Endodermal cell (in vitro differentiated cells): ENCODE results near the gene SON. TPM values are rescaled to one million over a fixed set of nuclear protein-coding genes. Genes with fewer than 3 reads are reported as not detected.
"Not testable (repeated sequence)": the region's sequence is repeated elsewhere in the genome, so short reads cannot be mapped to it uniquely, and the experiment has no call there.

ENCODE experiments used
- DNase-seq: peaks from one replicate; pipeline ENCODE4 v3.0.0-alpha.2; 2017
- H3K27ac ChIP-seq: 2 replicates; pipeline ENCODE4 v1.5.1; 2013; ENCODE audit warnings: mild to moderate bottlenecking, low read depth, low read length, moderate library complexity
- H3K27me3 ChIP-seq: 2 replicates; pipeline ENCODE4 v1.6.1; 2013; ENCODE audit warnings: mild to moderate bottlenecking, low read length, moderate library complexity; ENCODE audit not compliant: insufficient read depth, control insufficient read depth, poor library complexity, severe bottlenecking
- H3K36me3 ChIP-seq: 2 replicates; pipeline ENCODE4 v1.7.0; 2013; ENCODE audit warnings: mild to moderate bottlenecking, low read length, moderate library complexity; ENCODE audit not compliant: control insufficient read depth, insufficient read depth
- H3K4me1 ChIP-seq: one replicate; pipeline ENCODE4 v1.7.0; 2013; ENCODE audit warnings: low read length; ENCODE audit not compliant: control insufficient read depth, insufficient read depth
- H3K4me3 ChIP-seq: 2 replicates; pipeline ENCODE4 v1.5.1; 2013; ENCODE audit warnings: mild to moderate bottlenecking, low read length, moderate library complexity
- H3K9ac ChIP-seq: 2 replicates; pipeline ENCODE4 v1.6.1; 2013; ENCODE audit warnings: mild to moderate bottlenecking, low read length, moderate library complexity; ENCODE audit not compliant: poor library complexity, severe bottlenecking; ENCODE audit errors: extremely low read depth
- H3K9me3 ChIP-seq: 2 replicates; pipeline ENCODE4 v1.6.1; 2013; ENCODE audit warnings: mild to moderate bottlenecking, low read length, moderate library complexity; ENCODE audit not compliant: control insufficient read depth
- H3K27ac Mint-ChIP-seq: 2 replicates; pipeline ENCODE4 v1.8.0; 2020; ENCODE audit warnings: mixed read lengths
- H3K27me3 Mint-ChIP-seq: 2 replicates; pipeline ENCODE4 v1.8.0; 2021; ENCODE audit warnings: mild to moderate bottlenecking, mixed read lengths; ENCODE audit not compliant: insufficient read depth
- H3K36me3 Mint-ChIP-seq: 2 replicates; pipeline ENCODE4 v1.8.0; 2020; ENCODE audit warnings: low read depth, mixed read lengths
- H3K4me1 Mint-ChIP-seq: 2 replicates; pipeline ENCODE4 v1.8.0; 2020; ENCODE audit warnings: mixed read lengths
- H3K4me3 Mint-ChIP-seq: 2 replicates; pipeline ENCODE4 v1.8.0; 2020; ENCODE audit warnings: mild to moderate bottlenecking, moderate library complexity, mixed read lengths
- H3K9me3 Mint-ChIP-seq: 2 replicates; pipeline ENCODE4 v1.8.0; 2020; ENCODE audit warnings: mild to moderate bottlenecking, mixed read lengths
- CTCF ChIP-seq: fragments of 200-600 bp; sonication (generic); conservative IDR thresholded peaks from 2 replicates; pipeline ENCODE4 v1.5.0; 2021; ENCODE audit warnings: antibody characterized with exemption, mild to moderate bottlenecking
- whole genome bisulfite sequencing, 2 experiments: methylation state at CpG; one replicate each; pipeline versions ENCODE4 v1.1.5 to v1.1.7; 2013; ENCODE audit warnings: missing lambda C conversion rate in 2 of 2, mixed read lengths in 1 of 2; ENCODE audit not compliant: insufficient coverage in 1 of 2, insufficient read length in 1 of 2; 5-methylcytosine and 5-hydroxymethylcytosine counted together
- total RNA-seq, 2 donors: library from RNA; stranded (reverse); fragmentation: NEBNext Ultra II Directional in 1 of 2; extraction: Animal tissue kit (Norgen Biotek cat#: 25700) in 1 of 2; gene quantifications; 2 replicates in 1 of 2; 3 replicates in 1 of 2; pipeline ENCODE4 v1.2.1, GENCODE V29; 2021

SON gene
- total RNA-seq, 2 donors from 2014 or later: 283 to 337 TPM

DNA sequence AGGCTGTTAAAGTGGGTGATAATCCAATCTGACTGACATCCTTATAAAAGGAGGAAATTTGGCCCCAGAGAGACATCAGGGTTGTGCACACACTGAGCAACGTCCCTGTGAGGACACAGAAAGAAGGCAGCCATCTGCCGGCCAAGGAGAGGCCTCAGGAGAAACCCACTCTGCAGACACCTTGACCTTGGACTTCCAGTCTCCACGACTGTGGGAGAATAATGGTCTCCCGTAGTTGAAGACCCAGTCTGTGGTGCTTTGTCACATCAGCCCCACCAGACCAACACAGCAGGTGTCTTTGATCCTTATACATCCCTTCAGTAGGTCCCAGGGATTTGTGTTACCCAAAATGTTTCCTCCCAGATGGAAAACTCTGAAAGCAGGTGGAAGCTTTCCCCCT, 47.1 kb upstream of the SON start:
- no peaks in the 10 kb centered on the region for H3K36me3 ChIP-seq
- Mint-ChIP-seq H3K9me3 (peaks cover 2% of the 10 kb centered on the region), H3K36me3 (no peaks in the 10 kb centered on the region), H3K4me3 (no peak overlapping the region), H3K4me1 (peaks cover 5% of the 10 kb centered on the region), H3K27me3 (peaks cover 6% of the 10 kb centered on the region), H3K27ac (no peak overlapping the region)
- no peaks in the 10 kb centered on the region for H3K4me1 ChIP-seq
- H3K27ac ChIP-seq: no peak overlapping the region
- H3K9me3 ChIP-seq: no peaks in the 10 kb centered on the region
- no peak for TF ChIP-seq CTCF
- H3K4me3 ChIP-seq: no peak overlapping the region
- peaks cover 6% of the 10 kb centered on the region for H3K27me3 ChIP-seq
- WGBS, 2 experiments: 77 to 89% methylated on average over 2 to 4 of the region's 4 CpGs
- H3K9ac ChIP-seq: no peak overlapping the region
- no peak for DNase-seq

DNA sequence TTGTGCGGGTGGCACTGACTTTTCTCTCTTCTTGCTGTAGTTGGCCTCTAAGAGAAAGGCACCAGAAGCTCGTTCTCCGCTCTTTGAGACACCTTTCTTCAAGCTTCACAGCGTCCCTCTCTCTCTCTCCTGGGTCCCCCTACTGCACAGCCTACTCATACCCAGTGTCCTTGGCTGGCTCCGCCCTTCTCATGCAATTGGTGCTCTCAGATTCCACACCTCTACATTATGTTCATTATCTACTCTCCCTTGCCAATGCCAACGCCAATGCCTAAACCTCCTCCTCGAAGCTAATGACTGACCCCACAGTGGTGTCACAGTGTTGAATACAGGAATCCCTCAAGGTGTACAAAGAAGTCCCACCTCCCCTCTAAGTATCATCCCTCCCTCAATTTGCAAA, 46.5 kb upstream of the SON start:
- H3K4me3 Mint-ChIP-seq: no peak overlapping the region

DNA sequence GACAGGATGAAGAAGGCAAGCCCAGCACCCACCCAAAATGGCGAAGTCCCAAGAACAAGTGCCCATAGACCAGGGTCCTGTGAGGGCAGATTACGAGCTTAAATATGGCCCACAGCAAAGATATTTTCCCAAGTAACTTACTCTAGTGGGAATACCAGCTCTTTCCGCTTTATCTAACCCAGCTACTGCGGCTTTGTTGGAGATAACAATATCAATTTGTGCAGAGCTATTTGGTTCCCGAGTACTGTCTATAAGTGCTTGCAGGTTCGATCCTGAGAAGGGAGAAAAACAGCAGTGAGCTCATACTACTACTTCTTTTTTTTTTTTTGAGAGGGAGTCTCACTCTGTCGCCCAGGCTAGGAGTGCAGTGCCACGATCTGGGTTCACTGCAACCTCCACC, 37.0 kb upstream of the SON start:
- Mint-ChIP-seq H3K9me3 (peaks cover 4% of the 10 kb centered on the region), H3K27me3 (no peaks in the 10 kb centered on the region), H3K27ac (no peak overlapping the region), H3K36me3 (peaks cover 75% of the 10 kb centered on the region), H3K4me3 (no peak overlapping the region), H3K4me1 (no peaks in the 10 kb centered on the region)
- no peaks in the 10 kb centered on the region for H3K4me1 ChIP-seq
- H3K27ac ChIP-seq: no peak overlapping the region
- peaks cover 7% of the 10 kb centered on the region for H3K9me3 ChIP-seq
- 96% methylated on average over 8 of the region's 8 CpGs for WGBS, 2 experiments
- H3K4me3 ChIP-seq: no peak overlapping the region
- H3K9ac ChIP-seq: no peak overlapping the region
- no peaks in the 10 kb centered on the region for H3K27me3 ChIP-seq
- TF ChIP-seq CTCF: no peak
- peaks cover 70% of the 10 kb centered on the region for H3K36me3 ChIP-seq
- DNase-seq: no peak

More for the DNA sequence above, 46.5 kb upstream of the SON start:
- Histone ChIP-seq H3K36me3 (no peaks in the 10 kb centered on the region), H3K4me1 (no peaks in the 10 kb centered on the region), H3K4me3 (no peak overlapping the region), H3K27ac (no peak overlapping the region), H3K9me3 (no peaks in the 10 kb centered on the region), H3K27me3 (peaks cover 6% of the 10 kb centered on the region), H3K9ac (no peak overlapping the region)
- peak; percentile 55 for DNase-seq
- no peaks in the 10 kb centered on the region for H3K36me3 Mint-ChIP-seq
- peaks cover 2% of the 10 kb centered on the region for H3K9me3 Mint-ChIP-seq
- H3K27me3 Mint-ChIP-seq: peaks cover 6% of the 10 kb centered on the region
- H3K27ac Mint-ChIP-seq: no peak overlapping the region
- H3K4me1 Mint-ChIP-seq: peaks cover 4% of the 10 kb centered on the region
- no peak for TF ChIP-seq CTCF
- 82 to 88% methylated on average over 6 to 7 of the region's 7 CpGs for WGBS, 2 experiments

DNA sequence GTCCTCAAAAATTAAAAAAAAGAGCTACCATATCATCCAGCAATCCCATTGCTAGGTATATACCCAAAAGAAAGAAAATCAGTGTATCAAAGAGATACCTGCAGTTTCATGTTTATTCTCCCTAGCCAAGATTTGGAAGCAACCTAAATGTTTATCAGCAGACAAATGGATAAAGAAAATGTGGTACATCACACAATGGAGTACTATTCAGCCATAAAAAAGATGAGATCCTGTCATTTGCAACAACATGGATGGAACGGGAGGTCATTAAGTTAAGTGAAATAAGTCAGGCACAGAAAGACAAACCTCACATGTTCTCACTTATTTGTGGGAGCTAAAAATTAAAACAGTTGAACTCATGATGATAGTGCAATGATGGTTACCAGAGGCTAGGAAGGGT, 35.8 kb upstream of the SON start:
- DNase-seq, H3K4me1 ChIP-seq, H3K9me3 Mint-ChIP-seq, H3K27me3 ChIP-seq, H3K27me3 Mint-ChIP-seq, H3K27ac ChIP-seq, H3K9me3 ChIP-seq, H3K4me3 ChIP-seq, H3K27ac Mint-ChIP-seq, H3K9ac ChIP-seq, H3K4me3 Mint-ChIP-seq, H3K4me1 Mint-ChIP-seq: not testable (repeated sequence)
- H3K36me3 Mint-ChIP-seq: peaks cover 85% of the 10 kb centered on the region
- H3K36me3 ChIP-seq: peaks cover 81% of the 10 kb centered on the region
- 88% methylated on average over 1 of the region's 1 CpG; no CpG with 5 or more reads in 1 of the 2 experiments for WGBS, 2 experiments
